Activated T-cell treated with anti-CD3 and anti-CD28 coated beads, Interleukin-2, amount 50 U/mL, for 4 hours (primary cell): ENCODE results near the gene UCKL1. TPM values are rescaled to one million over a fixed set of nuclear protein-coding genes. Genes with fewer than 3 reads are reported as not detected.

Experiments
- ATAC-seq, 2 donors: fragments of 200-7000 bp; cut with Tn5 transposase; one replicate each; pipeline ENCODE4 v1.10.0; 2021
- DNase-seq: peaks from one replicate; pipeline ENCODE4 v3.0.0-alpha.2; 2020
- H3K27me3 Mint-ChIP-seq: one replicate; pipeline ENCODE4 v1.8.0; 2021; ENCODE audit warnings: low read depth, mixed read lengths
- H3K36me3 Mint-ChIP-seq: one replicate; pipeline ENCODE4 v1.8.0; 2022; ENCODE audit warnings: mixed read lengths; ENCODE audit not compliant: insufficient read depth
- H3K4me1 Mint-ChIP-seq: one replicate; pipeline ENCODE4 v1.8.0; 2021; ENCODE audit warnings: low read depth, mixed read lengths
- H3K4me3 Mint-ChIP-seq: one replicate; pipeline ENCODE4 v1.8.0; 2021; ENCODE audit warnings: mild to moderate bottlenecking, moderate library complexity, mixed read lengths
- H3K9me3 Mint-ChIP-seq: one replicate; pipeline ENCODE4 v1.8.0; 2021; ENCODE audit warnings: mixed read lengths
- total RNA-seq, 3 donors: library from RNA; stranded (reverse); gene quantifications; one replicate each; pipeline ENCODE4 v1.2.1, GENCODE V29; 2021

The UCKL1 gene
- total RNA-seq: 10 to 100 TPM; 48.8 to 59.4 (median 56.6) TPM

DNA sequence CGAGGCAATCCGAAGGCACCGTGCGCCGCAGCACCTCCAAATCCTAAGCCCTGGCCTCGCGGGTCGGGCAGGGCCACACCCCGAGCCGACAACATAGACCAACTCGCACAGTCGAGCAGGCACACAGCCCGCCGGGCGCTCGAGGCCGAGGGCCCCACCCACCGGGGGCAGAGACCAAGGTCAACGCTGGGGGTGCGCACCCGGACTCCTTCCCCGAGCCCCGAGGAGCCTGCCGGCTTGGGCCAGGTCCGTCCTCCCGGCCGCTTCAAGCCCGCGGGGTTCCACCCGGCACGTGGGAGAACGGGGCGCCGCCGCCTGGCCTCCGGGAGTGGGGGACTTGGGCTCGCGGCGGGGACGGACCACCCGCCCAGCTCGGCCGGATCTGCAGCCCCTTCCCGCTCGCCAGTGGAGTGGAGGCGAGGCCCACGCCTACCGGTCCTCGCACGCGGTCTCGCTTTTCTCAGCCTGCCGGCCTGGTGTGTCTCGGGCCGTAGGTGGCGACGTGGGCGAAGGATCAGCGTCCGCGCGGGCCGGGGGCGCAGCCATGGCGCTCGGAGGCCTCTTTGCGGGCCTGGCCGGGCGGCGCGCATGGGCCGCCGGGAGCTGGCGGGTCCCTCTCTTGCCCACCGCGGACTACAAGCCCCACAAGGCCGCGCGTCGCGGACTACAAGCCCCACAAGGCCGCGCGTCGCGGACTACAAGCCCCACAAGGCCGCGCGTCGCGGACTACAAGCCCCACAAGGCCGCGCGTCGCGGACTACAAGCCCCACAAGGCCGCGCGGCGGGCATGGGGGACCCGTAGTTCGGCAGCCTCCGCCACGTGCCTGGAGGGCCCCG is at the start of gene UCKL1:
Gene UCKL1, minus strand, starts transcription at position 590 of the 837 bp plus-strand sequence. Its CDS starts 44 bp downstream, at position 546.
- Mint-ChIP-seq H3K36me3 (no peaks in the 10 kb centered on the region), H3K4me1 (peaks cover 44% of the 10 kb centered on the region), H3K27me3 (no peaks in the 10 kb centered on the region), H3K9me3 (no peaks in the 10 kb centered on the region), H3K4me3 (peak within 1 kb of the TSS; percentile 82)
- ATAC-seq (peak; percentile 84 to 86), DNase-seq (peak; percentile 86)

DNA sequence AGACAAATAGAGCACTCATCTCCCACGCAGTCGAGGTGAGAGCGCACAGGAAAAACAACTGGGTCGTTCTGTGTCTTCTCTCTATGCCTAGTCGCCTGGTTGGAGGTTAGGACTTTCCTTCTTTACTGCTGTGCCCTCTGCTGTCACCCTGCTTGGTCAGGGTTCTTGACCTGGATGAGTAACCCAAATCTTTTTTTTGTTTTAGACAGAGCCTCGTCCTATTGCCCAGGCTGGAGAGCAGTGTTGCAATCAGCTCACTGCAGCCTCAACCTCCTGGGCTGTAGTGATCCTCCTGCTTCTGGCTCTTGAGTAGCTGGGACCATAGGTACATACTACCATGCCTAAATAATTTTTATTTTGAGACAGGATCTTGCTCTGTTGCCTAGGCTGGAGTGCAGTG is 49.2 kb upstream of the UCKL1 start:
- Mint-ChIP-seq H3K9me3 (no peaks in the 10 kb centered on the region), H3K36me3 (peaks cover 36% of the 10 kb centered on the region), H3K27me3 (no peaks in the 10 kb centered on the region), H3K4me3 (no peak overlapping the region), H3K4me1 (peaks cover 46% of the 10 kb centered on the region)
- ATAC-seq (no peak), DNase-seq (no peak)

DNA sequence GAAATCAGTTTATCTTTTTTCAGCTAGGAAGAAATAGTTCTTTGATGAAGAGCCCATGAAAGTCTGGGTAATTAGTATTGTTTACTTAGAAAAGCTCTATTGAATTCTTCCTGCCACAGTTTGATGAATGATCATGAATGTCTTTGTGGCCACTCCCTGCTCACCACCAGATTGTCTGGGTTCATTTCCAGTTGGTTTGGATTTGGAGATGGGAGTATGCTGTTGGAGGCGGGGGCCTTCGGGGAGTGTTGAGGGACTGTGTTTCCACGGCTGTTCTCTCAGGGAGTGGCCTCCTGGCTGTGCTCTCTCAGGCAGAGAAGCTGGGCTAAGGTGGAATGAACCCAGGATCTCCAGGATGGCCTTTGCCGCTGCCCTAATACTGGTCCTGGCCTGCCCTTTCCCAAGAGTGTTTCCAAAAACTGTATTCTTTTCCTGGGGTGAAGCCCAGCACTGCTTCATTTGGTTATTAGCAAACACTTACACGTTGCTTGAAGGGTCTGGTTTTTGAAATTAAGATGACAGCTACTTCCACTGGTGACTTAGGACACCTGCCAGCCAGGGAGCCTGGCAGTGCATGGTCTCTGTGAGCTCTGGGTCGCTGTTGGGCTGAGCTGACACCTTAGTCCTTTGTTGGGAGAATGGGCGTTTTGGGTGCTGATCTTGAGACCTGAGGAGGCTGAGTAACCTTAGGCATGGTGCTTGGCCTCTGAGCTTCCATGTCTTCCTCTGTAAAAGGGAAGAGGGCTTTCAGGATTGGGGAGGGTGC is 47.9 kb upstream of the UCKL1 start:
- no peaks in the 10 kb centered on the region for H3K9me3 Mint-ChIP-seq
- H3K36me3 Mint-ChIP-seq: peaks cover 34% of the 10 kb centered on the region
- ATAC-seq (no peak), DNase-seq (no peak)
- H3K27me3 Mint-ChIP-seq: no peaks in the 10 kb centered on the region
- H3K4me1 Mint-ChIP-seq: peaks cover 35% of the 10 kb centered on the region
- H3K4me3 Mint-ChIP-seq: no peak overlapping the region

DNA sequence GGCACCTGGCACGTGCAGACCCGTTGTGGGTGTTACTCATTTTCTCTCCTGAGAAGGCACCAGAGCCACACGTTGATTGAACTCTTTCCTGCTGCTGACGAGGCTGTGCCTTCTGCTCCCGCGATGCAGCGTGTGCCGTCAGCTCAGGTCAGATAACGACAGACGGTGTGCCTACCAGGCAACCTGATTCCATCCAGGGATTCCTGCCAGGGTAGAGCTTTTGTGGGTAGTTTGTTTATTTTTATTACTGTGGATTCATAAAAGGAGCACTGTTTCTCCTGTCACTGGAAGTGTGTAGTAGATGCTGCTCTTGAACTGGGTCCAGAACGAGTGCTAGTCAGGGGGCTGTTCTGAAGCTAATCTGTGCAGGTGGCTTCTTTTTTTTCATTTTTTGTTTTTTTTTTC is 45.4 kb upstream of the UCKL1 start:
- H3K27me3 Mint-ChIP-seq: no peaks in the 10 kb centered on the region
- ATAC-seq (no peak), DNase-seq (no peak)
- peaks cover 22% of the 10 kb centered on the region for H3K4me1 Mint-ChIP-seq
- H3K36me3 Mint-ChIP-seq: peaks cover 31% of the 10 kb centered on the region
- H3K9me3 Mint-ChIP-seq: no peaks in the 10 kb centered on the region
- H3K4me3 Mint-ChIP-seq: no peak overlapping the region

DNA sequence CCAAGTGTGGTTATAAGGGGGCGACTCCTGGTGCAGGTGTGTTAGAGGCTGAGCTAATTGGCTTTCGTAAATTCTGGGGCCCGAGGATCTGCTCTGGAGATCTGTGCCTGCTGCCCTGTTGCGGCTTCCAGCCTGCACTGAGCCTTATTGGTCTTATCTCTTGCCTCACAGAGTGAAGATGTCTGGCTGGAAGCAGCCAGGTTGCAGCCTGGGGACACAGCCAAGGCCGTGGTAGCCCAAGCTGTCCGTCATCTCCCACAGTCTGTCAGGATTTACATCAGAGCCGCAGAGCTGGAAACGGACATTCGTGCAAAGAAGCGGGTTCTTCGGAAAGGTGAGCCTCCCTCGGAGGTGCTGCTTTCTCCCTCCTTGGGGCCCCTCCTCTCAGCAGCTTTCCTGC is 44.7 kb upstream of the UCKL1 start:
- Mint-ChIP-seq H3K4me1 (peaks cover 21% of the 10 kb centered on the region), H3K4me3 (no peak overlapping the region), H3K27me3 (no peaks in the 10 kb centered on the region), H3K36me3 (peaks cover 30% of the 10 kb centered on the region), H3K9me3 (no peaks in the 10 kb centered on the region)
- no peak for ATAC-seq
- no peak for DNase-seq

DNA sequence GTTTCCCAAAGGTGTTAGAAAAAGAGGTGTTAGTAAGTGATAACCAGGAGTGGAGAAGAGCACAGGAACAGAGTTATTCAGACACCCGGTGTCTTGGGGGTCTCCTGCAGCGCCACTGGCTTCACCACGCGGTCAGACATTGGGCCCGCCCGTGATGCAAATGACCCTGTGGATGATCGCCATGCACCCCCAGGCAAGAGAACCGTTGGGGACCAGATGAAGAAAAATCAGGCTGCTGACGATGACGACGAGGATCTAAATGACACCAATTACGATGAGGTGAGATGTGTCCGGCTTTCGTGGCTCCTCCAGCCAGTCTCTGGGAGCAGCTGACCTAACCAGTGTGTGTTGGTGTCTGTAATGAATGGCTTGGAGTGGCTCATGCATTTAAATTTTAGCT is 26.7 kb upstream of the UCKL1 start:
- ATAC-seq (no peak), DNase-seq (no peak)
- H3K4me1 Mint-ChIP-seq: peaks cover 42% of the 10 kb centered on the region
- peak overlapping the region; percentile 49 for H3K4me3 Mint-ChIP-seq
- H3K36me3 Mint-ChIP-seq: peaks cover 30% of the 10 kb centered on the region
- no peaks in the 10 kb centered on the region for H3K27me3 Mint-ChIP-seq
- H3K9me3 Mint-ChIP-seq: no peaks in the 10 kb centered on the region

DNA sequence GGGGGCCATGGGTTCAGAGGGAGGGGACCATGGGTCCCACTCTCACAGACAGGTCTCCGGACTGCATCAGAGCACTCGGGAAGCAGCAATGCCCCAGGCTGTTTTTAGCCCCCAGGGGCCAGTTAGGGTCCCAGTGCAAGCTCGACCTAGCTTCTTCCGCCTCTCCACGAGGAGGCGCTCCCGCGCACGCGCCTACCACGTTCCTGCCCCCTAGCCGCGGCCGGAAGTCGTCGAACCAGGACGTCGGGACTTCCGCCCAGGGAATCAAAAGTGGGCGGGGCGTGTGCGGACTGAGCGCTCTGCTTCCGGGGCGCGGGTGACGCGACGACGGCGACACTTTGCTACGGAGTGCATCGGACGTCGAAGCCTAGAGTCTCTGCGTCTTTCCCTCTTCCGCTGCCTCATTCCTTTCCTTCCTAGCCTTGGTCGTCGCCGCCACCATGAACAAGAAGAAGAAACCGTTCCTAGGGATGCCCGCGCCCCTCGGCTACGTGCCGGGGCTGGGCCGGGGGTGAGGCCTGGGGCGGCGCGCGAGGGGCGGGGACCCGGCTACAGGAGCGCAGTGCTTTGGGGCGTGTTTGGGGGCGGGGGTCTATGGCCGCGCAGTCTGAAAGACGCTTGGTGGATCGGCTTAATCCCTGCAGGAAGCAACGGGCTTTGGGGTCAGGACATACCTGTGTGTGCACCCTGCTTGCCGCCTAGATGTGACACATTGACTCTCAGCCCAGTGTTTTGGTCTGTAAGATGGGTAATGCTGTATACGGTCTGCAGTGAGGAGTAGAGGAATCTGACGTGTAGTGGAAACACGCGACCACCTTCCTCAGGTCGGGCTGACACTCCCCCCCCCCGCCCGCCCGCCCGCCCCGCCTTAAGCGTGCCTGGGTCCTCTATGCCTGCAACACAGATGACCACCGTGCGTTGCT is 24.9 kb upstream of the UCKL1 start, which contains the start of gene PRPF6:
Gene PRPF6, plus strand, starts transcription at position 327 of the 923 bp plus-strand sequence. Its CDS starts 114 bp downstream, at position 441.
- Mint-ChIP-seq H3K27me3 (no peaks in the 10 kb centered on the region), H3K4me1 (peaks cover 60% of the 10 kb centered on the region), H3K36me3 (peaks cover 28% of the 10 kb centered on the region), H3K4me3 (peak within 1 kb of the TSS; percentile 90), H3K9me3 (no peaks in the 10 kb centered on the region)
- peak; percentile 53 to 65 for ATAC-seq
- peak; percentile 93 for DNase-seq

DNA sequence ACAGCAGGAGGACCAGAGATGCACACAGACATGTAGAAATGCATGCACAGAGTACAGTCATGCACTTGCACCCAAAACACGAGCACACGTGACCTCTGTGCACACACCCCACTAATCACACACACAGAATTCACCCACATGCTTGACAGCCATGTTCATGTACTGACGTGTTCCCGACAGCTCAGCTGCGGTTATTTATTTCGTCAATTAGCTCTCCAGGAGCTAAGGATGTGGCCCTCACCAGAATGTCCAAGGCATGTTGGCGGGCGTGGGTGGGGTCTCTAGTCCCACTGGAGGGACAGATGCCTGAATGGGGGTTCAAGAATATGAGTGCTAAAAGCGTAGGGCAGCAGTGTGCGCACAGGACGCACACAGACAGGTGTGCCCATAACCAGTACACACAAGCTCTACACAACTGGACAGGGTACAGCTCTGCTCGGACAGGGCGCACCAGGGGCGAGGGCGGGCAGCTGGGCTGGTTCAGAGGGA is 24.1 kb upstream of the UCKL1 start:
- DNase-seq: no peak
- peak overlapping the region; percentile 90 for H3K4me3 Mint-ChIP-seq
- peak; percentile 20 to 35 for ATAC-seq
- H3K27me3 Mint-ChIP-seq: no peaks in the 10 kb centered on the region
- H3K4me1 Mint-ChIP-seq: peaks cover 61% of the 10 kb centered on the region
- H3K9me3 Mint-ChIP-seq: no peaks in the 10 kb centered on the region
- peaks cover 25% of the 10 kb centered on the region for H3K36me3 Mint-ChIP-seq

DNA sequence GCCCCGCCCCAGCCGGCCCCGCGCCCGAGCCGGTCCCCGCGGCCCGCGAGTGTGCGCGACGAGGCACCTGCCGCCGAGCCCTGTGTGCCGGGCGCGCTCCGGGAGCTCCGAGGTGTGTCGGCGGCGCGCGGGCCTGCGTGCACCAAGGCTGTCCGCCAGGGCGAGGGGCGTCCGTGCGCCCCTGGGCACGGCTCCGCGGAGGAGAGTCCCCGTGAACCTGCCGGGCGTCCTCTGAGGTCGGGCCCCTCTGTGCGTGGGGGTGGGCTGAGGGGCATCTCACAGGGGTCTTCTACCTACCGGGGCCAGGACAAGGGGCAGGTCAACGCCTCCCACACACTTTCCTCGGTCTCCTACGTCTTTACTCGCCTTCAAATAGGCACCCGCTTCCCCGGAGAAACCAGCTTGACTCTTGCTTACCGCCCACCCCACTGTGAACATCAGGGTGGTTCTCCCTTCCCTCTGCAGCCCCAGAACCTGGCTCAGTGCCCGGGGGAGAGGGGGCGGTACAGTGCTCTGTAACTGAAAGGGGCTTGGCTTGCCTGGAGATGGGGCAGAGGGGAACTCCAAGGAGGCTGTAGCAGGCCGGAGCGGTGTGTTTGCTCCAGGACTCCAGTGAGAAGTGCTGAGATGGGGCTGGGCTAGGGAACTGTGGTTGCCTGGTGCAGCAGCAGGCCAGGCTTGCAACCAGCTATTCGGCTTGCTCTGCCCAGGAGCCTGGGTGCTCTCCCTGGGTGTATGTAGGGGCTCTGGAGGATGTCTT is 23.5 kb upstream of the UCKL1 start, which contains the start of gene SAMD10:
Gene SAMD10, minus strand, starts transcription at position 86 of the 760 bp plus-strand sequence. CDS start 175 bp downstream, outside the sequence.
- H3K4me3 Mint-ChIP-seq: peak within 1 kb of the TSS; percentile 90

DNA sequence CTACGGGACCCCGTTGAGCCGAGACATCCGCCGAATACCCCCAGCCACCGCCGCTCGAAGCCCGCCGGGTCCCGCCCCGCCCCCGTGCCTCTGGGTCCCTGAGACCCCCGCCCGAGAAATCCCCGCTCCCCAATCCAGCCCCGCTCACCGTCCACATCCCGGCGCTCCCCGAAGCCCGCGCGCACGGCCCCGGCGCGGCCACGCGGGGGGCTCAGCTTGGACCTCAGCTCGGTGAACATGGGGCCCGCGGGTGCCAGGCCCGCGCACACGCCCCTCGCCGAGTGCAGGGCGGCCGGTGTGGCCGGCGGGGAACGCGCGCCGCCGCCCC is 23.0 kb upstream of the UCKL1 start:
- H3K27me3 Mint-ChIP-seq: no peaks in the 10 kb centered on the region
- DNase-seq (no peak), ATAC-seq (no peak)
- H3K9me3 Mint-ChIP-seq: no peaks in the 10 kb centered on the region
- H3K4me3 Mint-ChIP-seq: peak overlapping the region; percentile 80
- H3K36me3 Mint-ChIP-seq: peaks cover 23% of the 10 kb centered on the region
- H3K4me1 Mint-ChIP-seq: peaks cover 59% of the 10 kb centered on the region

More for the DNA sequence above, 23.5 kb upstream of the UCKL1 start, which contains the start of gene SAMD10:
- Mint-ChIP-seq H3K27me3 (no peaks in the 10 kb centered on the region), H3K36me3 (peaks cover 26% of the 10 kb centered on the region), H3K9me3 (no peaks in the 10 kb centered on the region), H3K4me1 (peaks cover 63% of the 10 kb centered on the region)
- DNase-seq (peak; percentile 75), ATAC-seq (peak; percentile 53 to 56)

DNA sequence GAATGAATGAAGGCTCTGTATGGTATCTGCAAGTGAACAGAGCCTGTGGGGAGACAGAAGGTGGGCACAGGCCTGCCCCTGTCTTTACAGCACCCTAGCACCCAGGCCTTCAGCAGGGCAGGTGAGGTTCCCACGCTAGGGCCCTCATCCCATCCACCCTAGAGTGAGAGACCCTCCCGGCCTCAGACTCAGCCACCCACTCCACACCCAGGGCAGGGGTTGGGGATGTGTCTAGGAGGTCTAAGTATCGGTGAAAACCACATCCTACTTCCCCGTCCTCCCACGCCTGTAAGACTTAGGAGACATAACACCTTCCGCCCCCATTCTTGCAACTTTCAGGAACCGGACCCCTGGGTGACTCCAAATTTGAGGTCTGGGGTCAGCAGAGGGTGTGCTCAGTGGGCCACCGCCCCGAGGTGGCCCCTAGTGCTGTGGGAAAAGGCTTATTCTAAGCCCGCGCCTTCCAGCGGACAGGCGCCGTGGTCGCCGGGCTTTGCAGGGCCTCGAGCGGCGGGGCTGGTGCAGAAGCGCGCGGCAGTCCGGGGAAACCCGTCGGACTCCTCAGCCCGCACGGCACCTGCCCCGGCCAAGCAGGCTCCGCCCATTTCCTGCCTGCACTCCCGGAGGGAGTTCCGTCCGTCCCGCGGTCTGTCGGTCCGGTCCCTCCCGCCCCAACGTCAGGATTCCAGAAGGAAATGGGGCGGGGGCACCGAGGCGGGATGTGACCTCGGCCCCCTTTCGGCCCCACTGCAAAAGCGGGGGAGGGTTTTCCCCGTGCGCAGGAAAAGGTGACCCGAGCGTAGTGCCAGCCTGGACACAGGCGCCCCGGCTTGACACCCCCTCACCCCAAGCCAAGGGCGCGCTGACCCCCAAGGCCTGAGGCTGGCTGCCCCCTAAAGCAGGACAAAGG is 22.4 kb upstream of the UCKL1 start:
- DNase-seq (no peak), ATAC-seq (peak; percentile 3 to 10)
- H3K9me3 Mint-ChIP-seq: no peaks in the 10 kb centered on the region
- no peaks in the 10 kb centered on the region for H3K27me3 Mint-ChIP-seq
- peak overlapping the region; percentile 80 for H3K4me3 Mint-ChIP-seq
- H3K36me3 Mint-ChIP-seq: peaks cover 25% of the 10 kb centered on the region
- H3K4me1 Mint-ChIP-seq: peaks cover 62% of the 10 kb centered on the region

DNA sequence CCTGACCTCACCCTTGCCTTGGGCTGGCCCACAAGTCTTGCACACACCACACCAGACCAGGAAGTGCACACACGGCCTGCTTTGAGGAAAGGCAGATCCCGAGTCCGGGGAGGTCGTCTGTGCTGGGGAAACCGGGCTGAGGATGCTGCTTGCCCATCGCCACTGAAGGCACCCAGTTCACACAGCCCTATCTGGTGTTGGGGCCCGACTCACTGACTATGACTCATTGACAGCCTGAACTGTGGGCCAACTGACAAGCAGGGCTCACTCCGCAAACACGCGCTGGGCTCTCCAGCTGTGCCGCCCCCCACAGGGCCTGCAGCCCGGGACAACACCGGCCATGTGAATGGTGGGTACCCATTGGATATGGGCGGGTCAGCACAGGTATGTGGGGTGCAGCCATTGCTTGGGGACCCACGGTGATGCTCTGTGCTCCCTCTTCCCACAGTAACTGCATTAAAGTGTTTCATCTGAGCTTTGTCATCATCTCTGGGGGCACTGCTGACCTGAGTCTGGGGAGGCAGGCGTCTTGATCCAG is 21.6 kb upstream of the UCKL1 start:
- no peaks in the 10 kb centered on the region for H3K9me3 Mint-ChIP-seq

More for the DNA sequence above, 21.6 kb upstream of the UCKL1 start:
- ATAC-seq (peak; percentile 51), DNase-seq (peak; percentile 55)
- peaks cover 19% of the 10 kb centered on the region for H3K36me3 Mint-ChIP-seq
- peaks cover 59% of the 10 kb centered on the region for H3K4me1 Mint-ChIP-seq
- H3K27me3 Mint-ChIP-seq: no peaks in the 10 kb centered on the region
- H3K4me3 Mint-ChIP-seq: peak overlapping the region; percentile 80
